HG03469 (cell line): ENCODE data around the gene PARP3.
"Not testable (repeated sequence)": the region's sequence is repeated elsewhere in the genome, so short reads cannot be mapped to it uniquely, and the experiment has no call there.

ENCODE experiments used
- ATAC-seq: cut with Tn5 transposase; IDR thresholded peaks from one replicate; pipeline ENCODE4 v1.9.1; 2021; ENCODE audit warnings: mild to moderate bottlenecking, moderate library complexity, moderate number of reproducible peaks; ENCODE audit not compliant: unreplicated experiment

The PARP3 gene

GRCh38 chr3:51983578-51984268 lies 41.6 kb downstream of the PARP3 start:
- no peak for ATAC-seq

GRCh38 chr3:51984269-51984647 lies 42.1 kb downstream of the PARP3 start:
- ATAC-seq: no peak

GRCh38 chr3:51985063-51985462 lies 42.9 kb downstream of the PARP3 start:
- ATAC-seq: no peak

- no peak for ATAC-seq
Observed at GRCh38 chr3:51986010-51986947, 44.1 kb downstream of the PARP3 start.

GRCh38 chr3:51987568-51987967 lies 45.4 kb downstream of the PARP3 start:
- no peak for ATAC-seq

- ATAC-seq: no peak
Observed at GRCh38 chr3:51988286-51989146, 46.4 kb downstream of the PARP3 start.

GRCh38 chr3:51990501-51990971 lies 48.4 kb downstream of the PARP3 start:
- not testable (repeated sequence) for ATAC-seq

- ATAC-seq: no peak
Observed at GRCh38 chr3:51992017-51992682, 50.0 kb downstream of the PARP3 start.

- ATAC-seq: not testable (repeated sequence)
Observed at GRCh38 chr3:51993657-51994056, 51.5 kb downstream of the PARP3 start.

GRCh38 chr3:51994530-51994929 lies 52.4 kb downstream of the PARP3 start:
- ATAC-seq: no peak

GRCh38 chr3:51995346-51996163 lies 53.4 kb downstream of the PARP3 start, which contains the start of gene RPL29:
TSS of gene RPL29 (minus strand) at chr3:51995895. CDS start at chr3:51995461, 434 bp downstream.
- ATAC-seq: peak; percentile 58

GRCh38 chr3:51997172-51997571 lies 55.0 kb downstream of the PARP3 start:
- no peak for ATAC-seq

GRCh38 chr3:51997935-51998596 lies 55.9 kb downstream of the PARP3 start:
- ATAC-seq: no peak
